ENCODE measurements around the gene OR2T10.
"Not testable (repeated sequence)": the region's sequence is repeated elsewhere in the genome, so short reads cannot be mapped to it uniquely, and the experiment has no call there.

DNA sequence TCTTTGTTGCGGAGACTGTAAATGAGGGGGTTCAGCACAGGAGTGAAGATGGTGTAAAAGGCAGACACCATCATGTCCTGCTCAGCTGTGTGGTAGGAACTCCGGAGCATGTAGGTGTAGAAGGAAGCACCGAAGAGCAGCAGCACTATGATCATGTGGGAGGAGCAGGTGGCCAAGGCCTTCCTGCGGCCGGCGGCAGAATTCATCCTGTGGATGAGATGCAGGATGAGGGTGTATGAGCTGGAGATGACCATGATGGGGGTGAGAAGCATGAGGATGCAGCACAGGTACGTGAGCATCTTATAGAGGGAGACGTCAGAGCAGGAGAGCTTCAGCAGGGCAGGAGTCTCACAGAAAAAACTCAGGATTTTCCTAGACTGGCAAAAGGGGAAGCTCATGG lies 23.6 kb downstream of the OR2T10 start:
- not testable (repeated sequence) for TF ChIP-seq POLR2A (IDR thresholded peaks at IDR 0.05)
- TF ChIP-seq, protein P1, sequence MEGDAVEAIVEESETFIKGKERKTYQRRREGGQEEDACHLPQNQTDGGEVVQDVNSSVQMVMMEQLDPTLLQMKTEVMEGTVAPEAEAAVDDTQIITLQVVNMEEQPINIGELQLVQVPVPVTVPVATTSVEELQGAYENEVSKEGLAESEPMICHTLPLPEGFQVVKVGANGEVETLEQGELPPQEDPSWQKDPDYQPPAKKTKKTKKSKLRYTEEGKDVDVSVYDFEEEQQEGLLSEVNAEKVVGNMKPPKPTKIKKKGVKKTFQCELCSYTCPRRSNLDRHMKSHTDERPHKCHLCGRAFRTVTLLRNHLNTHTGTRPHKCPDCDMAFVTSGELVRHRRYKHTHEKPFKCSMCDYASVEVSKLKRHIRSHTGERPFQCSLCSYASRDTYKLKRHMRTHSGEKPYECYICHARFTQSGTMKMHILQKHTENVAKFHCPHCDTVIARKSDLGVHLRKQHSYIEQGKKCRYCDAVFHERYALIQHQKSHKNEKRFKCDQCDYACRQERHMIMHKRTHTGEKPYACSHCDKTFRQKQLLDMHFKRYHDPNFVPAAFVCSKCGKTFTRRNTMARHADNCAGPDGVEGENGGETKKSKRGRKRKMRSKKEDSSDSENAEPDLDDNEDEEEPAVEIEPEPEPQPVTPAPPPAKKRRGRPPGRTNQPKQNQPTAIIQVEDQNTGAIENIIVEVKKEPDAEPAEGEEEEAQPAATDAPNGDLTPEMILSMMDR (IDR thresholded peaks at IDR 0.05): not testable (repeated sequence)

Measured in sigmoid colon (tissue), 3 donors.